GM06990 (cell line): ENCODE data around the gene VDAC1.
A peak's percentile ranks its signal among the peaks of the same experiment; 100 is the strongest.

Experiments
- DNase-seq: peaks from one replicate; pipeline ENCODE4 v3.0.0-alpha.2; 2011; ENCODE audit not compliant: insufficient read length; ENCODE audit errors: extremely low read depth
- H3K27me3 ChIP-seq: replicated peaks from 2 replicates; pipeline ENCODE4 v1.6.0; 2011; ENCODE audit warnings: low read length; ENCODE audit not compliant: control insufficient read depth, insufficient read depth
- H3K36me3 ChIP-seq: 2 replicates; pipeline ENCODE4 v1.5.1; 2011; ENCODE audit warnings: low read length; ENCODE audit not compliant: control insufficient read depth, insufficient read depth
- H3K4me3 ChIP-seq: replicated peaks from 2 replicates; pipeline ENCODE4 v1.5.1; 2011; ENCODE audit warnings: low read depth, mild to moderate bottlenecking, control low read depth, low read length
- CTCF ChIP-seq: IDR thresholded peaks from 2 replicates; pipeline ENCODE4 v1.5.1; 2011; ENCODE audit warnings: low read length, control low read depth, mild to moderate bottlenecking, inconsistent platforms; ENCODE audit not compliant: insufficient read depth, poor library complexity, severe bottlenecking

Gene VDAC1

GRCh38 chr5:133950821-133951612 lies 53.8 kb downstream of the VDAC1 start:
- Histone ChIP-seq H3K36me3 (peaks cover 1% of the 10 kb centered on the region), H3K4me3 (no peak overlapping the region), H3K27me3 (no peaks in the 10 kb centered on the region)
- no peak for TF ChIP-seq CTCF
- DNase-seq, result no peak

- H3K4me3 ChIP-seq, result no peak overlapping the region
- TF ChIP-seq CTCF, result no peak
- no peaks in the 10 kb centered on the region; the same call in 1 of the 2 replicates for H3K36me3 ChIP-seq
- H3K27me3 ChIP-seq, result no peaks in the 10 kb centered on the region
- DNase-seq, result no peak
These were observed 56.1 kb downstream of the VDAC1 start for GRCh38 chr5:133948721-133949120.

- no peak for DNase-seq
- Histone ChIP-seq H3K36me3 (no peaks in the 10 kb centered on the region), H3K4me3 (no peak overlapping the region), H3K27me3 (no peaks in the 10 kb centered on the region)
- no peak for TF ChIP-seq CTCF
These were observed 57.3 kb downstream of the VDAC1 start for GRCh38 chr5:133947431-133947841.

- no peaks in the 10 kb centered on the region for H3K27me3 ChIP-seq
- H3K4me3 ChIP-seq, result no peak overlapping the region
- no peaks in the 10 kb centered on the region for H3K36me3 ChIP-seq
- no peak for TF ChIP-seq CTCF
- no peak for DNase-seq
These were observed 59.2 kb downstream of the VDAC1 start for GRCh38 chr5:133945568-133945967.

GRCh38 chr5:133944263-133945185 lies 60.3 kb downstream of the VDAC1 start:
- Histone ChIP-seq H3K36me3 (no peaks in the 10 kb centered on the region), H3K4me3 (no peak overlapping the region), H3K27me3 (no peaks in the 10 kb centered on the region)
- DNase-seq, result no peak
- TF ChIP-seq CTCF, result peak; percentile 78
